SK-N-SH (cell line): ENCODE measurements around the gene DSP.

Source experiments
- GABPA ChIP-seq: IDR thresholded peaks from 2 replicates; pipeline ENCODE4 v1.4.0; 2012; ENCODE audit warnings: low read depth, mild to moderate bottlenecking
- GATA2 ChIP-seq: sonication (generic); formaldehyde crosslinking; IDR thresholded peaks from 2 replicates; pipeline ENCODE4 v1.5.0; 2020; ENCODE audit warnings: mild to moderate bottlenecking, missing genetic modification reagents
- JUND ChIP-seq: IDR thresholded peaks from 2 replicates; pipeline ENCODE4 v1.4.0; 2012
- POLR2AphosphoS5 ChIP-seq: IDR thresholded peaks from 2 replicates; pipeline ENCODE4 v1.6.1; 2012; ENCODE audit warnings: low read depth, low read length
- RXRA ChIP-seq: IDR thresholded peaks from 2 replicates; pipeline ENCODE4 v1.4.0; 2012; ENCODE audit warnings: low read depth, mild to moderate bottlenecking, borderline replicate concordance
- SMC3 ChIP-seq: IDR thresholded peaks from 2 replicates; pipeline ENCODE4 v1.6.1; 2012; ENCODE audit warnings: low read depth, low read length, improper control_type of control experiment
- TF ChIP-seq, protein P1 (sequence below): fragments of 200-600 bp; sonication (generic); IDR thresholded peaks from 2 replicates; pipeline ENCODE4 v1.6.1; 2017; ENCODE audit warnings: antibody characterized with exemption, mild to moderate bottlenecking, moderate library complexity
- TF ChIP-seq, protein P2 (sequence below): IDR thresholded peaks from 2 replicates; pipeline ENCODE4 v1.6.1; 2012; ENCODE audit warnings: mild to moderate bottlenecking, low read depth, low read length, moderate library complexity
- TF ChIP-seq, protein P3 (sequence below): IDR thresholded peaks from 2 replicates; pipeline ENCODE4 v1.4.0; 2012; ENCODE audit warnings: low read depth, borderline replicate concordance

DNA sequence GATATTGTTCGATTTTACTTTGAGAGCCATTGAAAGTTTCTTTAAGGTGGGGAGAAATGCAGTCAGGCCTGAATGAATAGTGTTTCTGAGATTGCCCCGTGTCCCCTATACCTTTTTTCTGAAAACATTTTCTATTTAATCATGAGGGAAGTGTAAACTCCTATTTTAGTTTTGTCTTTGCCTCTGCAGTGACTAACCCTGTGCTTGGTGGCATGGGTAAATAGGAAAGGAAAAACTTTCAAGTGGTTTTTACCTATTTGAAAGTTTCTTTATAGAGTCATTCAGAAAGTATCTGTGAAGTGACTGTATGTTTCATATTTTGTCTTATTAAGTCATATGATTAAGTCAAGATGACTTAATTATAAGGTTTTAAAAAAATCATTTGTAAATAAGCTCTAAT lies 63.0 kb downstream of the DSP start:
- TF ChIP-seq, protein P1, sequence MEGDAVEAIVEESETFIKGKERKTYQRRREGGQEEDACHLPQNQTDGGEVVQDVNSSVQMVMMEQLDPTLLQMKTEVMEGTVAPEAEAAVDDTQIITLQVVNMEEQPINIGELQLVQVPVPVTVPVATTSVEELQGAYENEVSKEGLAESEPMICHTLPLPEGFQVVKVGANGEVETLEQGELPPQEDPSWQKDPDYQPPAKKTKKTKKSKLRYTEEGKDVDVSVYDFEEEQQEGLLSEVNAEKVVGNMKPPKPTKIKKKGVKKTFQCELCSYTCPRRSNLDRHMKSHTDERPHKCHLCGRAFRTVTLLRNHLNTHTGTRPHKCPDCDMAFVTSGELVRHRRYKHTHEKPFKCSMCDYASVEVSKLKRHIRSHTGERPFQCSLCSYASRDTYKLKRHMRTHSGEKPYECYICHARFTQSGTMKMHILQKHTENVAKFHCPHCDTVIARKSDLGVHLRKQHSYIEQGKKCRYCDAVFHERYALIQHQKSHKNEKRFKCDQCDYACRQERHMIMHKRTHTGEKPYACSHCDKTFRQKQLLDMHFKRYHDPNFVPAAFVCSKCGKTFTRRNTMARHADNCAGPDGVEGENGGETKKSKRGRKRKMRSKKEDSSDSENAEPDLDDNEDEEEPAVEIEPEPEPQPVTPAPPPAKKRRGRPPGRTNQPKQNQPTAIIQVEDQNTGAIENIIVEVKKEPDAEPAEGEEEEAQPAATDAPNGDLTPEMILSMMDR: no peak
- TF ChIP-seq GATA2 (CRISPR knock-in tag): no peak
- no peak for TF ChIP-seq JUND
- no peak for TF ChIP-seq SMC3
- TF ChIP-seq, protein P2, sequence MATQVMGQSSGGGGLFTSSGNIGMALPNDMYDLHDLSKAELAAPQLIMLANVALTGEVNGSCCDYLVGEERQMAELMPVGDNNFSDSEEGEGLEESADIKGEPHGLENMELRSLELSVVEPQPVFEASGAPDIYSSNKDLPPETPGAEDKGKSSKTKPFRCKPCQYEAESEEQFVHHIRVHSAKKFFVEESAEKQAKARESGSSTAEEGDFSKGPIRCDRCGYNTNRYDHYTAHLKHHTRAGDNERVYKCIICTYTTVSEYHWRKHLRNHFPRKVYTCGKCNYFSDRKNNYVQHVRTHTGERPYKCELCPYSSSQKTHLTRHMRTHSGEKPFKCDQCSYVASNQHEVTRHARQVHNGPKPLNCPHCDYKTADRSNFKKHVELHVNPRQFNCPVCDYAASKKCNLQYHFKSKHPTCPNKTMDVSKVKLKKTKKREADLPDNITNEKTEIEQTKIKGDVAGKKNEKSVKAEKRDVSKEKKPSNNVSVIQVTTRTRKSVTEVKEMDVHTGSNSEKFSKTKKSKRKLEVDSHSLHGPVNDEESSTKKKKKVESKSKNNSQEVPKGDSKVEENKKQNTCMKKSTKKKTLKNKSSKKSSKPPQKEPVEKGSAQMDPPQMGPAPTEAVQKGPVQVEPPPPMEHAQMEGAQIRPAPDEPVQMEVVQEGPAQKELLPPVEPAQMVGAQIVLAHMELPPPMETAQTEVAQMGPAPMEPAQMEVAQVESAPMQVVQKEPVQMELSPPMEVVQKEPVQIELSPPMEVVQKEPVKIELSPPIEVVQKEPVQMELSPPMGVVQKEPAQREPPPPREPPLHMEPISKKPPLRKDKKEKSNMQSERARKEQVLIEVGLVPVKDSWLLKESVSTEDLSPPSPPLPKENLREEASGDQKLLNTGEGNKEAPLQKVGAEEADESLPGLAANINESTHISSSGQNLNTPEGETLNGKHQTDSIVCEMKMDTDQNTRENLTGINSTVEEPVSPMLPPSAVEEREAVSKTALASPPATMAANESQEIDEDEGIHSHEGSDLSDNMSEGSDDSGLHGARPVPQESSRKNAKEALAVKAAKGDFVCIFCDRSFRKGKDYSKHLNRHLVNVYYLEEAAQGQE: no peak
- TF ChIP-seq, protein P3, sequence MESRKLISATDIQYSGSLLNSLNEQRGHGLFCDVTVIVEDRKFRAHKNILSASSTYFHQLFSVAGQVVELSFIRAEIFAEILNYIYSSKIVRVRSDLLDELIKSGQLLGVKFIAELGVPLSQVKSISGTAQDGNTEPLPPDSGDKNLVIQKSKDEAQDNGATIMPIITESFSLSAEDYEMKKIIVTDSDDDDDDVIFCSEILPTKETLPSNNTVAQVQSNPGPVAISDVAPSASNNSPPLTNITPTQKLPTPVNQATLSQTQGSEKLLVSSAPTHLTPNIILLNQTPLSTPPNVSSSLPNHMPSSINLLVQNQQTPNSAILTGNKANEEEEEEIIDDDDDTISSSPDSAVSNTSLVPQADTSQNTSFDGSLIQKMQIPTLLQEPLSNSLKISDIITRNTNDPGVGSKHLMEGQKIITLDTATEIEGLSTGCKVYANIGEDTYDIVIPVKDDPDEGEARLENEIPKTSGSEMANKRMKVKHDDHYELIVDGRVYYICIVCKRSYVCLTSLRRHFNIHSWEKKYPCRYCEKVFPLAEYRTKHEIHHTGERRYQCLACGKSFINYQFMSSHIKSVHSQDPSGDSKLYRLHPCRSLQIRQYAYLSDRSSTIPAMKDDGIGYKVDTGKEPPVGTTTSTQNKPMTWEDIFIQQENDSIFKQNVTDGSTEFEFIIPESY: no peak
- no peak for TF ChIP-seq GABPA
- no peak for TF ChIP-seq RXRA
- no peak for TF ChIP-seq POLR2AphosphoS5
